SU-DHL-6 (cell line): ENCODE measurements around the gene POLE4.

Source experiments
- EZH2phosphoT487 ChIP-seq: fragments of 200-600 bp; sonication (generic), shearing (Covaris generic); conservative IDR thresholded peaks from 2 replicates; pipeline ENCODE4 v1.6.1; 2018; ENCODE audit warnings: mild to moderate bottlenecking, antibody characterized with exemption, low read length, moderate library complexity, mixed read lengths
- TF ChIP-seq, protein P1 (sequence below): fragments of 200-600 bp; sonication (generic); IDR thresholded peaks from one replicate; pipeline ENCODE4 v1.5.1; 2017; ENCODE audit warnings: antibody characterized with exemption, mild to moderate bottlenecking, low read length, moderate library complexity; ENCODE audit not compliant: insufficient read depth, poor library complexity, severe bottlenecking

DNA sequence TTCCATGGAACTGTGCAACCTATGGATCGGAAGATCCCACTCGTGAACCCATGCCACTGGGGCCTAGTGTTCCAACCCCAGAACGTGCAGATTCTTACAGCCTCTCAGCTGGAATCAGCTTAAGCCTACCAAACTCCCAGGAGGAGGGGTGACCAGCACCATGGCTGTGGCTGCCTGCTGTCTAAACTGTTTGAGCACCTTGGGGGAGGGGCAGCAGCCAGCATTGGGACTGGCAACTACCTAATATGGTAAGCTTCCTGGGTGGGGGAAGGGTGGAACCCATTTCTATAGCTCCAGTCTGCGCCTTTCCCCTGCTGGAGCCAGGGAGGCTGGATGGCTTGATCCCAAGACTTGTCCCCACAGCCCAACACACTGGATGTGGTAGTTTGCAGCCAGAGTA, 10.7 kb upstream of the POLE4 start:
- TF ChIP-seq, protein P1, sequence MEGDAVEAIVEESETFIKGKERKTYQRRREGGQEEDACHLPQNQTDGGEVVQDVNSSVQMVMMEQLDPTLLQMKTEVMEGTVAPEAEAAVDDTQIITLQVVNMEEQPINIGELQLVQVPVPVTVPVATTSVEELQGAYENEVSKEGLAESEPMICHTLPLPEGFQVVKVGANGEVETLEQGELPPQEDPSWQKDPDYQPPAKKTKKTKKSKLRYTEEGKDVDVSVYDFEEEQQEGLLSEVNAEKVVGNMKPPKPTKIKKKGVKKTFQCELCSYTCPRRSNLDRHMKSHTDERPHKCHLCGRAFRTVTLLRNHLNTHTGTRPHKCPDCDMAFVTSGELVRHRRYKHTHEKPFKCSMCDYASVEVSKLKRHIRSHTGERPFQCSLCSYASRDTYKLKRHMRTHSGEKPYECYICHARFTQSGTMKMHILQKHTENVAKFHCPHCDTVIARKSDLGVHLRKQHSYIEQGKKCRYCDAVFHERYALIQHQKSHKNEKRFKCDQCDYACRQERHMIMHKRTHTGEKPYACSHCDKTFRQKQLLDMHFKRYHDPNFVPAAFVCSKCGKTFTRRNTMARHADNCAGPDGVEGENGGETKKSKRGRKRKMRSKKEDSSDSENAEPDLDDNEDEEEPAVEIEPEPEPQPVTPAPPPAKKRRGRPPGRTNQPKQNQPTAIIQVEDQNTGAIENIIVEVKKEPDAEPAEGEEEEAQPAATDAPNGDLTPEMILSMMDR, result no peak
- TF ChIP-seq EZH2phosphoT487, result no peak
